HG03571 (cell line): ENCODE results near the gene EGR4.

ENCODE experiments used
- ATAC-seq: cut with Tn5 transposase; IDR thresholded peaks from one replicate; pipeline ENCODE4 v1.9.1; 2021; ENCODE audit not compliant: unreplicated experiment

EGR4 gene

GRCh38 chr2:73250872-73251846, 42.2 kb downstream of the EGR4 start:
- ATAC-seq: no peak

GRCh38 chr2:73249636-73250035, 43.7 kb downstream of the EGR4 start:
- ATAC-seq: no peak

GRCh38 chr2:73246850-73247249, 46.5 kb downstream of the EGR4 start:
- no peak for ATAC-seq

GRCh38 chr2:73244580-73244979, 48.8 kb downstream of the EGR4 start:
- ATAC-seq: no peak

- ATAC-seq: no peak
Measured at GRCh38 chr2:73243884-73244570, 49.3 kb downstream of the EGR4 start.
